Liver (tissue), 3 donors: ENCODE measurements around the gene RAB3A.

Experiments
- ATF3 ChIP-seq: IDR thresholded peaks from 2 replicates; pipeline ENCODE4 v1.6.1; 2016; ENCODE audit warnings: antibody characterized with exemption
- CTCF ChIP-seq: fragments of 150-350 bp; IDR thresholded peaks from 2 replicates; pipeline ENCODE4 v1.5.1; 2017; ENCODE audit warnings: improper control_type of control experiment, low read depth, low read length; ENCODE audit not compliant: missing input control
- HNF4A ChIP-seq, 2 donors: conservative IDR thresholded peaks; 2 replicates each; pipeline ENCODE4 v1.6.1; 2016; ENCODE audit warnings: antibody characterized with exemption in 2 of 2, mild to moderate bottlenecking in 2 of 2
- RXRA ChIP-seq, 2 donors: IDR thresholded peaks; 2 replicates each; pipeline ENCODE4 v1.6.1; 2017 to 2018; ENCODE audit warnings: antibody characterized with exemption in 2 of 2, mild to moderate bottlenecking in 1 of 2
- SP1 ChIP-seq: IDR thresholded peaks from 2 replicates; pipeline ENCODE4 v1.6.1; 2018; ENCODE audit warnings: antibody characterized with exemption, mild to moderate bottlenecking
- donor health status: healthy.
- donor health status: healthy.

- TF ChIP-seq HNF4A (conservative IDR thresholded peaks at IDR 0.05) = no peak
- TF ChIP-seq RXRA (IDR thresholded peaks at IDR 0.05) = no peak
- no peak for TF ChIP-seq CTCF
- no peak for TF ChIP-seq ATF3
- TF ChIP-seq SP1 = no peak
Observed at GRCh38 chr19:18216789-18217188, 12.9 kb upstream of the RAB3A start.
